Cerebellar nuclear complex (tissue), 1 donor: ENCODE data around the gene C1orf174.
A peak's percentile ranks its signal among the peaks of the same experiment; 100 is the strongest.

Experiments used
- DNase-seq, 2 experiments: peaks; one replicate each; lab custom pipeline; 2025; lab: John Stamatoyannopoulos, UW

The C1orf174 gene

GRCh38 chr1:3909615-3910014 lies 9.5 kb upstream of the C1orf174 start:
- no peak for DNase-seq

- DNase-seq: no peak
These were observed 8.9 kb upstream of the C1orf174 start for GRCh38 chr1:3908886-3909517.

GRCh38 chr1:3907621-3908165 lies 7.6 kb upstream of the C1orf174 start:
- no peak for DNase-seq

GRCh38 chr1:3907031-3907534 lies 7.0 kb upstream of the C1orf174 start:
- no peak for DNase-seq

- DNase-seq: no peak
These were observed 6.6 kb upstream of the C1orf174 start for GRCh38 chr1:3906672-3907020.

- no peak for DNase-seq
These were observed 6.0 kb upstream of the C1orf174 start for GRCh38 chr1:3905953-3906671.

GRCh38 chr1:3905266-3905952 lies 5.3 kb upstream of the C1orf174 start:
- DNase-seq: no peak

GRCh38 chr1:3904843-3905185 lies 4.7 kb upstream of the C1orf174 start:
- no peak for DNase-seq

GRCh38 chr1:3904006-3904842 lies 4.2 kb upstream of the C1orf174 start:
- DNase-seq: no peak

GRCh38 chr1:3903141-3904005 lies 3.3 kb upstream of the C1orf174 start:
- DNase-seq: no peak

GRCh38 chr1:3902571-3903091 lies 2.6 kb upstream of the C1orf174 start:
- no peak for DNase-seq

- DNase-seq: no peak
These were observed 2.0 kb upstream of the C1orf174 start for GRCh38 chr1:3902111-3902511.

GRCh38 chr1:3900969-3901529 lies 977 bp upstream of the C1orf174 start:
- peak; percentile 44 to 92 for DNase-seq

GRCh38 chr1:3899754-3900149 lies 320 bp downstream of the C1orf174 start:
- no peak for DNase-seq

- DNase-seq: no peak
These were observed 898 bp downstream of the C1orf174 start for GRCh38 chr1:3898994-3899753.

- DNase-seq: no peak
These were observed 1.7 kb downstream of the C1orf174 start for GRCh38 chr1:3898475-3898735.

GRCh38 chr1:3896396-3897000 lies 3.6 kb downstream of the C1orf174 start:
- DNase-seq: no peak

- no peak for DNase-seq
These were observed 4.1 kb downstream of the C1orf174 start for GRCh38 chr1:3895951-3896325.

- no peak for DNase-seq
These were observed 4.7 kb downstream of the C1orf174 start for GRCh38 chr1:3895279-3895950.
